ENCODE results near the gene C1GALT1C1L.
"Not testable (repeated sequence)": the region's sequence is repeated elsewhere in the genome, so short reads cannot be mapped to it uniquely, and the experiment has no call there.

Gene C1GALT1C1L

DNA sequence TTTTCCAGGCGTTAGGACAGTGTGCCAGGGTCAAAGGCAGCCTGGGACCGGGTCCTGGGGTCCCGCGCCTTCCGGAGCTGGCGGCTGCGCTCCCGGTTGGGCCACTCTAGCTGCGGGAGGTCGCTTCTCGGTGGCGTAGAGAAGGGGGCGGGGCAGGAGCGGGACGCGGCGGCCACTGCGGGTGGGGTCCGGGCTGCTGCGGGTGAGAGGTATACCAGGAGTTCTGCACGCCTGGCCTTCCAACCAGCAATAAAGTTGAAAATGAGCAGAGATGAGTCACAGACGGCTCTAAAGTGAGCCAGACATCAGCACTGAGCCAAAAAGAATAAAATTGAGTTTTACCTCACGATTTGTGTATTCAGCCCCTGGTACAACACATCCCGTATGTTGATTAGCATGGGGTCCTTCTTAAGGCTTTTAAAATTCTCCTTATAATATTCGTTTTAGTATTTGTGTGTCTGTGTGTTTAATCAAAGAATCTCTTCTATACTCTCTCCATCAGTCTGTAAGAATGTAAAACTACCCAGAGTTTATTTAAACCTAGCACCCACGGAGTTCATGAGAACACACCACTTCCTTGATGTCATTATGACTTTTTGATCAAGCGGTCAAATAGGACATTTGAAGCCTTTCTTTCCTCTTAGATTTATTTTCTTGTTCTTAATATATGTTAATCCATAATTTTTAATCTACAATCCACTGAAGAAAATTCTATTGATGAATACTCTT, at the start of gene C1GALT1C1L:
TSS of gene C1GALT1C1L (minus strand) at position 108 of the 729 bp plus-strand sequence. CDS start at position 1, 107 bp downstream.
- peak; percentile 10 for DNase-seq

DNA sequence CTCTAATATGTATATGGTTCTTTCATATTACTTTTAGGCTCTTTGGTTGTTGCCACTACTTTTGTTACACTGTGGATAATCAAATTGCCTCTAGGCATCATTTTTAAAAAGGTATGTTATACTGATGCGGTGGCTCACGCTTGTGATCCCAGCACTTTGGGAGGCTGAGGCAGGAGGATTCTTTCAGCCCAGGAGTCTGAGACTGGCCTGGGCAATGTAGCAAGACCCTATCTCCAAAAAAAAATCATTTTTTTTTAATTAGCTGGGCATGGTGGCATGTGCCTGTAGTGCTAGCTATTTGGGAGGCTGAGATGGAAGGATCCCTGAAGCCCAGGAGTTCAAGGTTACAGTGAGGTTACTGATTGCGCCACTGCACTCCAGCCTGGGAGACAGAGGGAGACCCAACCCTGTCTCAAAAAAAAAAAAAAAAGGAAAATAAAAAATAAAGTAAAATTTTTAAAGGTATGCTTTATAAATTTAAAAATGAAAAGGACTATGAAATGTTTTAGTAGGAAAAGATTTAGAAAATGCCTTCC, 49.5 kb upstream of the C1GALT1C1L start:
- DNase-seq, result no peak

DNA sequence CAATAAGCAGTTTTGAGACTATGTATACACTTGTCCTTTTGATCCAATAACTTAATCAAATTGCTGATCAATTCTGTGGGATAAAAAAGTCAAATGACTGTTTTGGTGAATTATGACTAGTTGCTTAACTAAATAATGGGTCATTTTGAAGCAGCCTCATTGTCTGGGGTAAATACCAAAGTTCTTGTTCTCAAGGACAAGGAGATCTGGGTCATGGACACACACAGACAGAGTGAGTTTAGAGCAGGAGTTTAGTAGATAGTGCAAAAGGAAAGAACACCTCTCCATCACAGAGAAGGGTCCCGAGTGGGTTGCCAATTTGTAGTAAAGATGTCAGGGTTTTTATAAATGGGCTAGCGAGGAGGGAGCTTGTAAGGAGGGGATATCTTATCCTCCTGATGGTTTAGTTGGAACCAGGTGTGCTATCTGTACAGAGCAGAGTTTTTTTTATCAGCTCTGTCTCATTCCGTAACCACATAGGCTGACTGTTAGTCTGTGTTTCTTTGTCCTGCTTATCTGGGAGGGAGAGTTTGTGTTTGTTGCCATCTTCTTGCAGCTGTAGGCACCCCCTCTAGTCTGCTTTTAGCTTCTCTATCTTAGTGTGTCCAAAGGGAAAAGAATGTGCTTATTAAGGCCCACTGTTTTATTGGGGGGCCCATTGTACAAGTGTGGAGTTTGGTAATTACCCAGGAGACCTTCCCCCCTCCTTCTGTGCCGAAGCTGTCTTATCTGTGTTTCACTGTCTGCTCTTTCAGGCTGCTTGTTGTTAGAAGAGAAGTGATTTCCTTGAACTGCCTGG, 48.7 kb upstream of the C1GALT1C1L start:
- DNase-seq, result no peak

DNA sequence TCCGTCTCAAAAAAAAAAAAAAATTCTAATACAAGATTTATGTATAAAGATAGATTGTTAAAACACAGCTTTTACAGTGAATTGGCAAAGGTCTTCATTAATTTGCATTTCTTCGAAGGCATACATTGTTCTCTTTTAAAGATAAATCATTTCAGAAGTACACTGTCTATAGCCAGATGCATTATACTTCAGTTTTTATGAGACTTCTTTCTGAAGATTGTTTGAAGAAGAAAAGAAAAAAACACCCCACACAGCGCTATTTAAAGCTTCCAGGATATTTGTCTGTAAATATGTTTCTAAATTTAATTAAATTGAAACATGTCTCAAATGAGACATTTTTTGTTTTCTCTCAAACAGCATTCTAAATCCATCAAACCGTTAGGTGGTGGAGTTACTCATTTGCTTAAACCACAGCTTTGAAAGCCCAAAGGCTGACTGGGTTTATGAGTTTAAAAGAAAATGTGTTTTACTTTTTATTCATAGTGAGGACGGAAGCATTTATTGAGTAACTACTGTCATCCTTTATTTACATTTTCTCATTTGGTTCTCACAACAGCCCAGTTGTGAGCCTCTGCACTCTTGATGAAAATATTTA, 42.4 kb upstream of the C1GALT1C1L start:
- no peak for DNase-seq

DNA sequence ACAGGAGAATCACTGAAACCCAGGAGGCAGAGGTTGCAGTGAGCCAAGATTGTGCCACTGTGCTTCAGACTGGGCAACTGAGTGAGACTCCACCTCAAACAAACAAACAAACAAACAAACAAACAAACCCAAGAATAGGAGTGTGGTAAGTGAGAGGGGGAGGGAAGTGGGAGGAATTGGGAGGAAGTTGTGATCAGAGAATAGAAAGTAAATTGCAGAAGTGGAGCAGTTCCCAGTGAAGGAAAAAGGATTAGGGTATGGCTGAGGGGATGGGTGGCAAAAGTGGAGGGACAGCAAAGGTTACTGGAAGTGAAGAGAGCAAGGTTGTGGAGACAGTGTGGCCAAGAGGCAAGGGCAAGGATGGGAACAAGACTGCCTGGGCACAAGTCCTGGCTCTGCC, 41.1 kb upstream of the C1GALT1C1L start:
- no peak for DNase-seq

DNA sequence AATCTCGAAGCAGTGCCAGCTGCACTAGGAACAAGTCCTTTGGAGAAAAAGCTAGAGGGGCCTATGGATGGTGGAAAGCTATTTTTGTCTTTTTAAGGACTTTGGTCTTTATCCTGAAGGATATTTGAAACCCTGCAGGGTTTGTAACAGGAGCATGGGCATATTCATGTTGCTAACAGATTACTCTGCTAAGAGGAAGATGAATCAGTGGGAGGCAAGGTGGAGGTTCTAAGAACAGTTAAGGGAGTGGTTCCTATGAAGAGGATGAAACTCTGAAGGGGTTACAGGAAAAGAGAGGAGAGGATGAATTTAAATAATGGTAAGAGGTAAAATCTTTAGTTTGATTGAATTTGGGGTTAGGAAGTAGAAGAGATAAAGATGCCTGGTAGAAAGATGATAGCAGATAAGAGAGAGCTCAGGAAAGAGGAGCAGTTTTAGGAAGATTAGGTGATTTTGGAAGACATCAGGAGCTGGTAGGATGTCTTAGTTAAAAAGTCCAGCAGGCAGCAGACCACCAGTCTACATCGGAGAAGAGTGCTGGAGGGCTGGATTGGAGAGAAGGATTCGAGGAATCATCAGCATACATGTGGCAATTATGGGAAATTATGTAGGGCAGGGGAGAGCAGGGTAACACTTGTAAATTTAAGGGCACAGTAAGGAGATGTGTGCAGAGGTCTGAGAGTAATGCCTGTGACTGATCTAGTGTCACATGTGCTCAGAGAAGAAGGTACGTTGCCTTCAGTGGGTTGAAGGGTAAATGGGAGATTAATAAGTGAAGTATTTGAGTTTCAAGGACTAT, 39.3 kb upstream of the C1GALT1C1L start:
- no peak for DNase-seq

DNA sequence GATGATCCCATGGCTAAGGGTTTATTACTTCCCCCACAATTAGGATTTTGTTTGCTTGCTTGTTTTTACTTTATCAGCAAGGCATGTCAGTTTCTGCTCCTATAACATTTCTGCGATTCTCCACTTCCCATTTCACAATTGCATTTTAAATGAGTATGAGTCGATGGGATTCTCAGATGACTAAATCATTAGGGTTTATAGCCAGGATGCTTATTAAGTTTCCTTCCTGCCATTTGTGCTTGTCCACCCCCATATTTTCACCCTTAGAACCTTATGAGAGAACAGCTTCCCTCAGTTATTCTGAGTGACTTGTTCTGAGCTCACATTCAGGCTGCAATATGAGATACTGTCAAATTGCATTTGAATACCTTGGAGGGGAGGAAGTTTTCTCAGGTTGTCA, 37.9 kb upstream of the C1GALT1C1L start:
- no peak for DNase-seq

DNA sequence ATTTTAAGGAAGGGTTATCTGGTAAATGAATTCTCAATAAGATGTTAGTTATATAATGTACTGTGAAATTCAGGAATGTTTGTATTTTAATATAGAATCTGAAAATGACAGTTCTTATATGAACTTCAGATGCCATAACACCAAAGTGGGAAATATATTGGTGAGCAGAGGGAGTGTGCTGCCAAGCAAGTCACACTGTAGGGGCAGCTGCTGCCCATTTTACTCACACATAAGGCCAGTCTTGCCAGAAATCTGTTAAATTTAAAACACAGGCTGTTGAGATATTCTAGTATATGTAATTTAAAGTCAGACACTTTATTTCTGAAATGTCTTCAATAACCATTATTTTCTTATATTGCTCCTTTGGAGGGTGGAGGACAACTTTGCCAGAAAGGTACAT, 34.6 kb upstream of the C1GALT1C1L start:
- no peak for DNase-seq

DNA sequence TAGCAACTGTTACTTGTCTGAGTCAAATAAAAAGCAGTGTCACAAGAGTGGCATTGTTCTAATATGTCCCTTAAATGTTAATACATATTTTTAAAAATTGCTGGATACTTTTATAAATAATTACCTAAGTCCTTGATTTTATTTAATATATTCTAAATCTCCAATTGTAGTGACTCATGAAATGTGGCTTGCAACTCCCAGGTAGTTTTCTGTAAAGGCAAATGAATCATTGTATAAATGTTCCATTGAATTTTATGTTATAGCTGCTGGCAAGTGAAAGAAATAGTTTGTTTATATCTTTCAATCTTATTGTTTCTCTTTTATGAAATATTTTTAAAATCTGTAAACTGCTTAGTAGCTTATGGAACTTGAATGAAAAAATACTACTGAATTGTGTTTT, 32.7 kb upstream of the C1GALT1C1L start:
- DNase-seq, result no peak

DNA sequence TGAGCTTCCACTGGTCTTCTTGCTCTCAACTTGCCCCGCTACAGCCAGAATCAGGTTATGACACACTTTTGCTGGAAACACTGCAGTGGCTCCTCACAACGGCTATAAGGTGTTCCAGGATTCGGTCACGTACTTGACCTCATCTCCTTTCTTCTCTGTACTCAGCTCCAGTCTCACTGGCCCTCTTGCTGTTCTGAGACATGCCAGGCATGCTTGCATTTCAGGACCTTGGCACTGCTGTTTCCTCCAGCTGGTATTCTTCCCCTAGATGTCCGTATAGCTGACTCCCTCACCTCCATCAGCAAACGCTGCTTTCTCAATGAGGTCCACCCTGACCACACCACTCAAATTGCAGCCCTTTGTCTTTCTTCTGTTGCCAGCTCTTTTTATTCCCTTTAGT, 31.9 kb upstream of the C1GALT1C1L start:
- DNase-seq, result no peak

DNA sequence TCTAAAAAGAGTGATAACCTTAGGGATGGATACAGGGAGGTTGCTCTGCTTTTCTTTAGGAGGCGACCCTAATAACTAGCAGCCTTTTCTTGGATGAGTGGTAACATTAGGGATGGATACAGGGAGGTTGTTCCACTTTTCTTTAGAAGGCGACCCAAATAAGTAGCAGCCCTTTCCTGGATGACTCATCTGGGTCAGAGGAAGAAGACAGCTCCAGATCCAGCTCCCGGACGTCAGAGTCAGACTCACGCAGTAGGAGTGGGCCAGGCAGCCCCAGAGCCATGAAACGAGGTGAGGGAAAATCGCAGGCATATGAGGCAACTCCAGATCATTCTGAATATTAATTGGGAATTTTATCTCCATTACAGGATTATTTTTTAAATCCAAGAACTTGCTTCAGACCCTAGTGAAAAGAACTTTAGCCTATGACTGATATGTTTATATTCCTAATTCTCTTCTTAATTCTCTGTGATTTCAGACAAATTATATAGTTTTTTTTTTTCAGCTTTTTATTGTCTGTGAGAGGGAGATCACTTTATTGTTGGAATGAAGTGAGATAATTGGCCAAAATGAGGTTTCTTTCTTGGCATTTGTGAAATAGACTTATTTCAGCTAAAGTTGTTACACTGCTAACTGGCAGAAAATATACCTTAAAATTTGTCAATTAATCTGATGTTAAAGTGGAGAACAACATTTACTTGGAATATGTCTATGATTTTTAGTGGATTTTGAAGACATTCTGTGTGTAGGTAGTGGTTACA, 31.2 kb upstream of the C1GALT1C1L start:
- no peak for DNase-seq

DNA sequence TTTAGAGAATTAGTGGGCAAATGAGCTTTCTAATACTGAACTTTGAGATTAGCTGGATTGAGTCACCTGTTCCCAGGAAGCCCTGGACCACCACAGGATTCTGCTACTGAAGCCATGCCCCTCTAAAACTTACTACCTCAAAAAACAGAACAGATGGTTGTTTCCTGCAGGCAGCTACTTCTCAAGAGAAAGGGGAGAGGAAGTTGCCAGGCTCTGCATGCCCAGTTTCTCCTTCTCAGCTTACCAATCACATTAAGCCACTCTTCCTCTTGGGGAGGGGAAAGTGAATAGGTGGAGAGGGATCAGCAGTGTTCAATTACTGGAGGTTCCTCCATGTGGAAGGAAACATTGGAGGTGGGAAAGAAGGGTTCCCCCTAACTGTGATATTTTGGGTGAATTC, 24.9 kb upstream of the C1GALT1C1L start:
- DNase-seq, result no peak

DNA sequence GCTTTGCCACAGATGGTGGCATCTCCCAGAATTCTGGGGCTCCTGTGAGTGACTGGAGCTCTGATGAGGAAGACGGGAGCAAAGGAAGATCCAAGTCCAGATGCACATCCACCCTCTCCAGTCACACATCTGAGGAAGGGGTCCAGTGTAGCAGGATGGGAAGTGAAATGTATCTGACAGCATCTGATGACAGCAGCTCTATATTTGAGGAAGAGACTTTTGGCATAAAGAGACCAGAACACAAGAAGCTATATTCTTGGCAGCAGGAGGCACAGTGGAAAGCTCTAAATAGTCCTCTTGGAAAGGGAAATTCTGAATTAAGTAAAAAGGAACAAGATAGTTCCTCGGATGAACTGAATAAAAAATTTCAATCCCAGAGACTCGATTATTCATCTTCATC, 23.5 kb upstream of the C1GALT1C1L start:
- DNase-seq, result no peak

DNA sequence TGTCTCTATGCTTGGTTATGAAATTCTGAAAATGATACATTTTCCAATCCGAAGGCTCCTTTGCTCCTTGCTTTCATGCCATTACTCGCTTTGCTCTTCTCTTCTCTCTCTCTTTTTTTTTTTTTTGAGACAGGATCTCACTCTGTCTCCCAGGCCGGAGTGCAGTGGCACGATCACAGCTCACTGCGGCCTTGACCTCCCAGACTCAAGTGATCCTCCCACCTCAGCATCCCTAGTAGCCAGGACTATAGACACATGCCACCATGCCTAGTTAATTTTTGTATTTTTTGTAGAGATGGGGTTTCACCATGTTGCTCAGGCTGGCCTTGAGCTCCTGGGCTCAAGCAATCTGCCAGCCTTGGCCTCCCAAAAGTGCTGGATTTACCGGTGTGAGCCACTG, 21.9 kb upstream of the C1GALT1C1L start:
- DNase-seq, result not testable (repeated sequence)

DNA sequence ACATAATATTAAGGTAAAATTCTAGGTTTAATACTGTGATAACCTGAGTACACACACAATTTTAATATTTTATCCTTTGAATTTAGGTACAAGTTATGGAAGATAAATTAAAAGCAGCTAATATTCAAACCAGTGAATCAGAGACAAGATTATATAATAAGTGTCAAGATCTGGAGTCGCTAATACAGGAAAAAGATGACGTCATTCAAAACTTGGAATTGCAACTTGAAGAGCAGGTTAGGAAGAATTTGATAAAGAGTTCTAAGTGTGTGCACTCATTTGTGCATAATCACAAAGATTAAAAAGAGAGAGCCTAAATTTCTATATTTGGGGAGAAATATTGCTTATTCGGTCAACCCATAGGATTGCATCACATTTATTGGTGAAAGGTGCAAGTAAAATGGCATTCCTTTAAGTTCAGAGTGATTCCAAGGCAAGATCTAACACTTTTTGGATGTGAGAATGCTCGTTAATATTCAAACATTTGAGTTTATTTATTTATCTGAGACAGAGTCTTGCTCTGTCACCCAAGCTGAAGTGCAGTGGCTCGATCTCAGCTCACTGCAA, 16.3 kb upstream of the C1GALT1C1L start:
- DNase-seq, result no peak

DNA sequence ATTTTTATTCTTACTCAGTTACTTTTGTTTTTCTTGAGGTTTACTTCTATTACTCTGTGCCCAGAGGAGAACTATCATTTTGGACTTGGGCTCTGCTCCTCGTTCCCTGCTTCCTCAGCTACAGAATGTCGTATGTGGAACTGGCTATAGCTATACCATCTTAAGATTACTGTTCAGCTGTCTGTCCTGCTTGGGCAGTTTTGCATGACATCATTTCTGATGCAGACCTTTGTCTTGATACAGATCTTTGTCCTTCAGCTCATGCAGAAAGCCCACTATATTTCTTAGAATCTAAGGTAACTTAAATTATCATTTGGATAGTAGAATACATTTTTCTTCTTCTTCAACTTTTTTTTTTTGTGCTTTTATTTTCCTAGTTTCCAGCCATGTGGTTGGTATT, 13.8 kb upstream of the C1GALT1C1L start:
- no peak for DNase-seq

DNA sequence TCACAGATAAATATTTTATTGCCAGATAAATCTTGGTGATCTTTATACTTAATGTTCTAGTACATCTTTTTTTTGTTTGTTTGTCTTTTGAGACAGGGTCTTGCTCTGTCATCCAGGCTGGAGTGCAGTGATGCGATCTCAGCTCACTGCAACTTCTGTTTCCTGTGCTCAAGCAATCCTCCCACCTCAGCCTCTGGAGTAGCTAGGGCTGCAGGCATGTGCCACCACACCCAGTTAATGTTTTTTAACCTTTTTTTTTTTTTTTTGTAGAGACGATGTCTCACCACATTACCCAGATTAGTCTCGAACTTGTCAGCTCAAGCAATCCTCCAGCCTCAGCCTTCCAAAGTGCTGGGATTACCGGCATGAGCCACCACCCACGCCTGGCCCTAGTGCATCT, 9.1 kb upstream of the C1GALT1C1L start:
- no peak for DNase-seq

DNA sequence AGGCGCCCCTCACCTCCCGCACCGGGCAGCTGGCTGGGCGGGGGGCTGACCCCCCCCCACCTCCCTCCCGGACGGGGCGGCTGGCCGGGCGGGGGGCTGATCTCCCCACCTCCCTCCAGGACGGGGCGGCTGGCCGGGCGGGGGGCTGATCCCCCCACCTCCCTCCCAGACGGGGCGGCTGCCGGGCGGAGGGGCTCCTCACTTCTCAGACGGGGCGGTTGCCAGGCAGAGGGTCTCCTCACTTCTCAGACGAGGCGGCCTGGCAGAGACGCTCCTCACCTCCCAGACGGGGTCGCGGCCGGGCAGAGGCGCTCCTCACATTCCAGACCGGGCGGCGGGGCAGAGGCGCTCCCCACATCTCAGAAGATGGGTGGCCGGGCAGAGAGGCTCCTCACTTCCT, 1.6 kb upstream of the C1GALT1C1L start:
- not testable (repeated sequence) for DNase-seq

DNA sequence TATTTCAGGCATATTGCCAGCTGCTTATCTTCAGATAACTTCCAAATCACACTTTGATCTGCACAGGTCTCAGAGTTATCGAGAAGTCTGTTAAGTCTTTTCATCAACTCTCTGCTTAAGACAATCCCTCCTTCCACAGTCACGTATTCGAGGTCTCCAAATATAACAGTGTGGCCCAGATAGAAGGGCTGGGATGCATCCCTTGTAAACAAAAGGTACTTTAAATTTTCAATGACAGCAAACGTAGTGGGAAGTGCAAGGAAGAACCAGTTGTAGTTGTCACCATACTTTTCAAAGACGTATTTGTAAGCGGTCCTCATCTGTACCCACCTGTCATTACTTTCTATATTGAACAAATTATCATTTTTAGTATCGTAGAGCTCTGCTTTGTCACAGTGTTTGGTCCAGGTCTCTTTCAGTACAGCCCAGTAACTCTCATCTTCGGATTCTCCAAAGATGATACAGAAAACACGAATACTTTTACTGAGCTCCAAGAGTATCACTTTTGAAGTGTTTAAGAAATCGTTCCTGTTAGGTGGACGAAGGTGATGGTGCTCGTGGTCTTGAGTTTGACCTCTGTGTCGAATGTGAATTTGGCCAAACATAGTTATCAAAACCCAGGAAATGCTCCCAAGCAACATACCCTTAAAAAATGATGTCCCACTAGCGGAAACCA, 445 bp downstream of the C1GALT1C1L start:
- DNase-seq, result no peak

DNA sequence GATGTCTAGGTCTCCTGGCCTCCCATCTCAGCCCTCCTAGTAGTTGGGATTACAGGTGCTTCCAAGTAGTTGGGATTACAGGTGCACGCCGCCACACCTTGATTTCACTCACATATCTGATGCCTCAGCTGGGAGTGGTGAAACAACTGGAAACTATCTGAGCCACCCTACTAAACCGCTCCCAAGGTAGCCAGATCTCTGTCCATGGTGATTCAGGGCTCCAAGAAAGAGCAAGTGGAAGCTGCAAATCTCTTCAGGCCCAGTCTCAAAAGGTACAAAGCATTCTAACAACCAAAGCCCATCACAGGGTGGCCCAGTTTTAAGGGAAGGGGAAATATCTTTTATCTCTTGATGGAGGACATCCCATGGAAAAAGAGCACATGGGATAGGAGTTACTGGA, 19.0 kb downstream of the C1GALT1C1L start:
- DNase-seq, result no peak

DNA sequence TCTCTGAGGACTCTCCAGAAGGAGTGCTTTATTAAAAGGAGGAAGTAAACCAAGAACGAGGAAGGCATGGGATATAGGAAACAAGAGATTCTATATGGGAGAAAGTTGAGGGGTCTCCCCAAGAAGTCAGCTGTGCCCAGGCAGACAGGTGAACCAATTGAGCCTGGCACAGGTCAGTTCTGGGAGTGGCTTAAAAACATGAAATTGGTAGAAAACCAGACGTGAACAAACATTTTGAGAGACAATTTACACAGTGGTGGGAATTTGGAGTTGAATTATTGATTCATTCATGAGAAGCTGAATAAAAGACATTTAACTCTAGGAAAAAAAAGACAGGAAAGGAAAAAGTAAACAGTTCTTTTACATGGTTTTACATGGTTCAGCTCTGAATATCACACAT, 22.7 kb downstream of the C1GALT1C1L start:
- no peak for DNase-seq

Measured in CD4-positive, alpha-beta T cell treated with Interleukin-12 subunit alpha and Interleukin-12 subunit beta, for 1 hour (primary cell).